GM12878 (cell line): ENCODE data around the gene NUP107. TPM values are rescaled to one million over a fixed set of nuclear protein-coding genes. Genes with fewer than 3 reads are reported as not detected.

Experiments used
- EGR1 ChIP-seq, 2 experiments: IDR thresholded peaks; 1 replicate in 1 of 2; 2 replicates in 1 of 2; pipeline ENCODE4 v1.6.1; 2011 to 2012; ENCODE audit warnings: low read depth in 2 of 2, low read length in 2 of 2, borderline replicate concordance in 1 of 2, mild to moderate bottlenecking in 1 of 2, moderate library complexity in 1 of 2
- REST ChIP-seq: IDR thresholded peaks from 2 replicates; pipeline ENCODE4 v1.6.1; 2012; ENCODE audit warnings: mild to moderate bottlenecking, low read depth, low read length
- ZBTB33 ChIP-seq: fragments of 450-650 bp; IDR thresholded peaks from 2 replicates; pipeline ENCODE4 v1.6.1; 2017; ENCODE audit warnings: mild to moderate bottlenecking
- ZBTB4 ChIP-seq: fragments of 450-650 bp; formaldehyde crosslinking; IDR thresholded peaks from 2 replicates; pipeline ENCODE4 v1.4.0; 2022; ENCODE audit warnings: mild to moderate bottlenecking, moderate library complexity
- ZNF622 ChIP-seq: fragments of 450-650 bp; IDR thresholded peaks from 2 replicates; pipeline ENCODE4 v1.6.1; 2017; ENCODE audit warnings: mild to moderate bottlenecking, inconsistent platforms
- polyA plus RNA-seq, 11 experiments: library from polyadenylated mRNA; depleted of rRNA in 4 of 11; unstranded in 6 of 11; stranded (reverse) in 5 of 11; fragments of >200 nt; fragmentation: Nextera tagmentation in 4 of 11; fragmentation: Illumina TruSeq in 1 of 11; extraction: Ambion mirVana in 4 of 11; extraction: Trizol in 1 of 11; gene quantifications; 1 replicate in 1 of 11; 2 replicates in 10 of 11; pipeline versions ENCODE4 v1.2.1 to v1.2.3, GENCODE V29; 2011 to 2016; ENCODE audit warnings: inconsistent platforms in 2 of 11, missing spikeins in 2 of 11, low read depth in 1 of 11
- total RNA-seq, 4 experiments: library from RNA; depleted of rRNA in 3 of 4; stranded (reverse); fragments of >200 nt in 3 of 4; fragmentation: Illumina TruSeq in 1 of 4; extraction: Trizol in 1 of 4; gene quantifications; 2 replicates each; pipeline versions ENCODE4 v1.2.1 to v1.2.3, GENCODE V29; 2013 to 2021

The NUP107 gene
- total and polyA plus RNA-seq, 10 of the 15 experiments (the other 5 are each of a cell fraction or from before 2014, with no cell fraction given): 73.4 to 132 (median 92.4) TPM

GRCh38 chr12:68667896-68668295, 18.9 kb upstream of the NUP107 start (continued):
- TF ChIP-seq REST (no peak), ZNF622 (no peak), ZBTB33 (no peak), EGR1 (IDR thresholded peaks at IDR 0.05; ENCODE audit: borderline replicate concordance in 1 of 2, low read depth in 2 of 2, low read length in 2 of 2) (no peak), ZBTB4 (no peak)
- TF ChIP-seq, all 136 proteins: peak for 0
